AG04450 (cell line): ENCODE measurements around the gene ABHD6. TPM values are rescaled to one million over a fixed set of nuclear protein-coding genes. Genes with fewer than 3 reads are reported as not detected.
"Not testable (repeated sequence)": the region's sequence is repeated elsewhere in the genome, so short reads cannot be mapped to it uniquely, and the experiment has no call there.

Source experiments
- CTCF ChIA-PET: fragments of 300-600, 350-600 bp; formaldehyde crosslinking; extraction: SDS; loops from one replicate; lab custom pipeline; 2022; ENCODE audit warnings: antibody characterized with exemption, inconsistent platforms; lab: Charles Lee
- POLR2A ChIA-PET: fragments of 350-600 bp; formaldehyde crosslinking; extraction: SDS; loops from one replicate; lab custom pipeline; 2021; ENCODE audit warnings: antibody characterized with exemption, inconsistent platforms; lab: Yijun Ruan, JAX
- DNase-seq: peaks from one replicate; pipeline ENCODE4 v3.0.0-alpha.2; 2011; ENCODE audit warnings: low read depth, low spot score
- H3K27ac ChIP-seq: one replicate; pipeline ENCODE4 v1.5.1; 2012; ENCODE audit warnings: low read depth, low read length, control low read depth
- H3K27me3 ChIP-seq: one replicate; pipeline ENCODE4 v1.6.0; 2012; ENCODE audit warnings: low read length; ENCODE audit not compliant: control insufficient read depth, insufficient read depth
- H3K4me3 ChIP-seq: 2 replicates; pipeline ENCODE4 v1.5.1; 2011; ENCODE audit warnings: mild to moderate bottlenecking, low read depth, low read length, control low read depth
- H3K9me3 ChIP-seq: 2 replicates; pipeline ENCODE4 v1.5.1; 2012; ENCODE audit warnings: low read length; ENCODE audit not compliant: control insufficient read depth, insufficient read depth
- CTCF ChIP-seq: IDR thresholded peaks from 2 replicates; pipeline ENCODE4 v1.5.1; 2011; ENCODE audit warnings: low read depth, low read length, control low read depth, inconsistent platforms
- polyA plus RNA-seq: library from polyadenylated mRNA; depleted of rRNA; stranded (reverse); fragments of >200 nt; gene quantifications from 2 replicates; pipeline ENCODE4 v1.2.3, GENCODE V29; 2011

The ABHD6 gene
- polyA plus RNA-seq, 1 experiment, result 8.4 TPM

- ChIA-PET POLR2A (no interaction called here), CTCF (no interaction called here)
- Histone ChIP-seq H3K27me3 (no peaks in the 10 kb centered on the region), H3K9me3 (no peaks in the 10 kb centered on the region), H3K4me3 (no peak overlapping the region), H3K27ac (no peak overlapping the region)
- no peak for DNase-seq
- TF ChIP-seq CTCF, result no peak
These were observed 43.5 kb downstream of the ABHD6 start for GRCh38 chr3:58281069-58281468.

- no peaks in the 10 kb centered on the region; the same call in 1 of the 2 replicates for H3K9me3 ChIP-seq
- no peaks in the 10 kb centered on the region for H3K27me3 ChIP-seq
- H3K27ac ChIP-seq, result no peak overlapping the region
- TF ChIP-seq CTCF, result no peak
- DNase-seq, result no peak
- ChIA-PET POLR2A (no interaction called here), CTCF (interaction anchor here (1.0 kb wide), 1 partner anchor 21 kb away, joined by 6 read pairs; the partner anchor contains the start of genes HTD2 and RPP14)
- H3K4me3 ChIP-seq, result no peak overlapping the region
These were observed 47.7 kb downstream of the ABHD6 start for GRCh38 chr3:58285334-58285733.

- no peak for DNase-seq
- H3K27ac ChIP-seq, result no peak overlapping the region
- ChIA-PET POLR2A (no interaction called here), CTCF (interaction anchor here (0.6 to 1.1 kb wide), 3 partner anchors 19 to 122 kb away, joined by 3 to 6 read pairs (median 3); partner anchors contain the start of genes HTD2 and RPP14)
- H3K9me3 ChIP-seq, result peaks cover 3% of the 10 kb centered on the region; the same call in 1 of the 2 replicates
- TF ChIP-seq CTCF, result no peak
- no peaks in the 10 kb centered on the region for H3K27me3 ChIP-seq
- no peak overlapping the region for H3K4me3 ChIP-seq
These were observed 49.8 kb downstream of the ABHD6 start for GRCh38 chr3:58287354-58287753.

GRCh38 chr3:58288011-58288728 lies 50.6 kb downstream of the ABHD6 start:
- no peak overlapping the region for H3K4me3 ChIP-seq
- TF ChIP-seq CTCF, result no peak

GRCh38 chr3:58288964-58289613 lies 51.5 kb downstream of the ABHD6 start:
- H3K27me3 ChIP-seq, H3K4me3 ChIP-seq, CTCF ChIA-PET, H3K9me3 ChIP-seq, DNase-seq, POLR2A ChIA-PET, H3K27ac ChIP-seq: not testable (repeated sequence)

More at GRCh38 chr3:58288011-58288728, 50.6 kb downstream of the ABHD6 start:
- ChIA-PET CTCF (interaction anchor here (0.6 to 1.1 kb wide), 4 partner anchors 18 to 122 kb away, joined by 3 to 6 read pairs (median 3); partner anchors contain the start of genes HTD2 and RPP14), POLR2A (no interaction called here)
- Histone ChIP-seq H3K9me3 (peaks cover 3% of the 10 kb centered on the region; the same call in 1 of the 2 replicates), H3K27ac (no peak overlapping the region), H3K27me3 (no peaks in the 10 kb centered on the region)
- DNase-seq, result no peak

- CTCF ChIA-PET, POLR2A ChIA-PET, H3K27ac ChIP-seq, H3K4me3 ChIP-seq, DNase-seq, H3K27me3 ChIP-seq, H3K9me3 ChIP-seq: not testable (repeated sequence)
These were observed 52.9 kb downstream of the ABHD6 start for GRCh38 chr3:58290446-58290845.
